Parathyroid adenoma (tissue), 2 donors: Measurements from ENCODE around the gene PLA2G5.
"Not testable (repeated sequence)": the region's sequence is repeated elsewhere in the genome, so short reads cannot be mapped to it uniquely, and the experiment has no call there.

Source experiments
- H2AFZ ChIP-seq: fragments of 300-600 bp; sonication (generic); one replicate; pipeline ENCODE4 v1.7.0; 2017; ENCODE audit warnings: antibody characterized with exemption, mild to moderate bottlenecking
- H3K27ac ChIP-seq: fragments of 300-600 bp; sonication (generic); one replicate; pipeline ENCODE4 v1.7.0; 2017
- H3K27me3 ChIP-seq: fragments of 300-600 bp; sonication (generic); one replicate; pipeline ENCODE4 v1.7.0; 2017; ENCODE audit warnings: low read length; ENCODE audit not compliant: control insufficient read depth, insufficient read depth
- H3K36me3 ChIP-seq: fragments of 300-600 bp; sonication (generic); one replicate; pipeline ENCODE4 v1.7.0; 2017; ENCODE audit warnings: low read length; ENCODE audit not compliant: control insufficient read depth, insufficient read depth
- H3K4me1 ChIP-seq: fragments of 300-600 bp; sonication (generic); one replicate; pipeline ENCODE4 v1.7.0; 2017; ENCODE audit warnings: control low read depth
- H3K4me2 ChIP-seq: fragments of 300-600 bp; sonication (generic); one replicate; pipeline ENCODE4 v1.7.0; 2017; ENCODE audit warnings: low read length
- H3K4me3 ChIP-seq: fragments of 300-600 bp; sonication (generic); one replicate; pipeline ENCODE4 v1.7.0; 2017; ENCODE audit warnings: low read depth, low read length
- H3K79me2 ChIP-seq: fragments of 300-600 bp; sonication (generic); one replicate; pipeline ENCODE4 v1.7.0; 2017; ENCODE audit warnings: control low read depth
- H3K9ac ChIP-seq: fragments of 300-600 bp; sonication (generic); one replicate; pipeline ENCODE4 v1.7.0; 2017; ENCODE audit warnings: mild to moderate bottlenecking
- H3K9me3 ChIP-seq: fragments of 300-600 bp; sonication (generic); one replicate; pipeline ENCODE4 v1.7.0; 2017; ENCODE audit warnings: low read length; ENCODE audit not compliant: control insufficient read depth
- TF ChIP-seq, protein P1 (sequence below): fragments of 300-600 bp; sonication (generic); IDR thresholded peaks from one replicate; pipeline ENCODE4 v1.7.0; 2017; ENCODE audit warnings: antibody characterized with exemption, mild to moderate bottlenecking
- donor health status: primary hyperparathyroidism.

PLA2G5 gene

DNA sequence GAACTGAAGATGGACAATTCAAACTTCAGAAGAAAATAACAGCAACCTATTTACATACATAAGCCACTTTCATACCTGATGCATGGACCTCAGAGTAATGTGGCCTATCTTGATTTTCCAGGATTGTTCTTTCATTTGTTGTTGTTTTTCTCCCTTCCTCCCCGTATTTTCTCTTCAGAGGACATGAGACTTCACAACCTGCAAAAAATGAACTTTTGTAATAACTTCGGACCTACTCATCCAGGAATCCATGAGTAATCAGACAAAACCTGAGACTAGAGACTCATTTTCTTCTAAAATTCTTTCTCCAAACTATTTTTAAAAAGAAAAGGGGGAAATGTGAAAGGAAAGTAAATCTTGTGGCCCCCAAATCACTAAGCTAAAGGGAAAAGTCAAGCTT, 17.6 kb upstream of the PLA2G5 start:
- Histone ChIP-seq H2AFZ (no peak overlapping the region), H3K4me2 (no peak overlapping the region), H3K4me1 (no peaks in the 10 kb centered on the region), H3K4me3 (no peak overlapping the region), H3K79me2 (no peaks in the 10 kb centered on the region), H3K36me3 (no peaks in the 10 kb centered on the region), H3K27me3 (no peaks in the 10 kb centered on the region), H3K9ac (no peak overlapping the region), H3K27ac (no peak overlapping the region), H3K9me3 (no peaks in the 10 kb centered on the region)
- TF ChIP-seq, protein P1, sequence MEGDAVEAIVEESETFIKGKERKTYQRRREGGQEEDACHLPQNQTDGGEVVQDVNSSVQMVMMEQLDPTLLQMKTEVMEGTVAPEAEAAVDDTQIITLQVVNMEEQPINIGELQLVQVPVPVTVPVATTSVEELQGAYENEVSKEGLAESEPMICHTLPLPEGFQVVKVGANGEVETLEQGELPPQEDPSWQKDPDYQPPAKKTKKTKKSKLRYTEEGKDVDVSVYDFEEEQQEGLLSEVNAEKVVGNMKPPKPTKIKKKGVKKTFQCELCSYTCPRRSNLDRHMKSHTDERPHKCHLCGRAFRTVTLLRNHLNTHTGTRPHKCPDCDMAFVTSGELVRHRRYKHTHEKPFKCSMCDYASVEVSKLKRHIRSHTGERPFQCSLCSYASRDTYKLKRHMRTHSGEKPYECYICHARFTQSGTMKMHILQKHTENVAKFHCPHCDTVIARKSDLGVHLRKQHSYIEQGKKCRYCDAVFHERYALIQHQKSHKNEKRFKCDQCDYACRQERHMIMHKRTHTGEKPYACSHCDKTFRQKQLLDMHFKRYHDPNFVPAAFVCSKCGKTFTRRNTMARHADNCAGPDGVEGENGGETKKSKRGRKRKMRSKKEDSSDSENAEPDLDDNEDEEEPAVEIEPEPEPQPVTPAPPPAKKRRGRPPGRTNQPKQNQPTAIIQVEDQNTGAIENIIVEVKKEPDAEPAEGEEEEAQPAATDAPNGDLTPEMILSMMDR: no peak

DNA sequence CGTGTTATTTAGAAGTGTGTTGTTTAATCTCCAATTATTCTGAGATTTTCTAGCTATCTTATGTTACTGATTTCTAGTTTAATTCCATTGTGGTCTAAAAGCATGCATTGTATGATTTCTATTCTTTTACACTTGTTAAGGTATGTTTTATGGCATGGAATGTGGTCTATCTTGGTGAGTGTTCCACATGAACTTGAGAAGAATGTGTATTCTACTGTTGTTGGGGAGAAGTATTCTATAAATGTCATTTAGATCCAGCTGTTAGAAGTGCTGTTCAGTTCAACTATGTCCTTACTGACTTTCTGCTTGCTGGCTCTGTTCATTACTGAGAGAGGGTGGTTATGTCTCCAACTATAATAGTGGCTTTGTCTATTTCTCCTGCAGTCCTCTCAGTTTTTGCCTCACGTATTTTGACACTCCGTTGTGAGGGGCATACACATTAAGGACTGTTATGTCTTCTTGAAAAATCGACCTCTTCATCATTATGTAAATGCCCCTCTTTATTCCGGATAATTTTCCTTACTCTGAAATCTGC, 12.0 kb upstream of the PLA2G5 start:
- no peak overlapping the region for H3K4me3 ChIP-seq
- no peak overlapping the region for H3K4me2 ChIP-seq
- no peaks in the 10 kb centered on the region for H3K4me1 ChIP-seq
- H3K9ac ChIP-seq: no peak overlapping the region
- H3K27me3 ChIP-seq: no peaks in the 10 kb centered on the region
- H3K9me3 ChIP-seq: no peaks in the 10 kb centered on the region
- H3K36me3 ChIP-seq: no peaks in the 10 kb centered on the region
- no peak overlapping the region for H3K27ac ChIP-seq
- H2AFZ ChIP-seq: no peak overlapping the region
- TF ChIP-seq, protein P1: no peak
- H3K79me2 ChIP-seq: no peaks in the 10 kb centered on the region

DNA sequence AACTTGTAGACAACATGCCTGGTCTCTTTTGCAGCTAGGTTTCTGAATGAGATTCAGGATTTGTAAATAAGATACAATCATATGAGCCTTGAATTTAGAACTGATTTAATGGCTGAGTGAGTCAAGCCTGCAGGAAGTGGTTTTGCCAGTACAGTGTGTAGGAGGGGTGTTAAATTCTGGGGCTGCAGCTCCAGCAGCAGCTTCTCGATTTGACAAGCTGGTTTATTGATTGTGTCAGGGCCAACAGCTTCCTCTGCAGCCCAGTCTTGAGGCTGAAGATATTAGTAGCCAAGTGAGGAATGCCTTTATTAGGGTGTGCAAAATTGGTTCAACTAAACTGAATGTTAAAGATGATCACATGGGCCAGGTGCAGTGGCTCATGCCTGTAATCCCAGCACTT, 11.5 kb upstream of the PLA2G5 start:
- no peak overlapping the region for H3K27ac ChIP-seq
- H3K79me2 ChIP-seq: no peaks in the 10 kb centered on the region

DNA sequence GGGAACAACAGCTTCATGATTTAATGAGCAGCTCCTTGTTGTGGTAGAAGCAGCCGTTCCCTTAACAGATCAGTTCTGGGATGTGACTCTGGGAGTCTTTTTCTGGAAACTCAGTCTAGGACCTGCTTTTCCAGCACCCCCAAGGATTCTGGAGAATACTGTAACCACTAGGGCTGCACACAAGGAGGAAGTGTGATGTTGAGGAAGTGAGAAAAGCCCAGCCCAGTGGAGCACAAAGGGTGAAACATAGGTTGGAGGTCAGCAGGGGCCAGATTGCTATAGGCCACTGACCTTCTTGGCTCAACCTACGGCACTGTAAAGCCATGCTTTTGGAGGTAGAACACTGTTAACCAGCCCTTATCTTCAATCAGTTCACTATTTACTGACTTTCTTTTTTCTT, 10.1 kb upstream of the PLA2G5 start:
- Histone ChIP-seq H3K36me3 (no peaks in the 10 kb centered on the region), H3K9me3 (no peaks in the 10 kb centered on the region), H2AFZ (no peak overlapping the region), H3K27ac (no peak overlapping the region), H3K9ac (no peak overlapping the region), H3K4me1 (no peaks in the 10 kb centered on the region), H3K4me3 (no peak overlapping the region), H3K79me2 (no peaks in the 10 kb centered on the region), H3K4me2 (no peak overlapping the region), H3K27me3 (no peaks in the 10 kb centered on the region)
- TF ChIP-seq, protein P1: no peak

More for the DNA sequence above, 11.5 kb upstream of the PLA2G5 start:
- Histone ChIP-seq H3K4me3 (no peak overlapping the region), H3K9ac (no peak overlapping the region), H3K9me3 (no peaks in the 10 kb centered on the region), H2AFZ (no peak overlapping the region), H3K27me3 (no peaks in the 10 kb centered on the region), H3K36me3 (no peaks in the 10 kb centered on the region), H3K4me1 (no peaks in the 10 kb centered on the region), H3K4me2 (no peak overlapping the region)
- TF ChIP-seq, protein P1: no peak

DNA sequence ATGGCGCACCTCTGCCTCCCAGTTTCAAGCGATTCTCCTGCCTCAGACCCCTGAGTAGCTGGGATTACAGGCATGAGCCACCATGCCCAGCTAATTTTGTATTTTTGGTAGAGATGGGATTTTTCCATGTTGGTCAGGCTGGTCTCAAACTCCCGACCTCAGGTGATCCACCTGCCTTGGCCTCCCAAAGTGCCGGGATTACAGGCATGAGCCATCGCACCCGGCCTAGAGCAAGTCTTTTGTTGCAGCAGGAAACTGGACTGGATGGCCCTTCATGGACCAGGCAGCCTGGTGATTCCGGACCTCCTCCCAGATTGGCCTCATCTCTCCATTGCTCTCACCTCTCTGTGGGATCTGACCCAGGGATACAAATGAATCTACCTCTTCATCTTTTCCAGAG, 9.2 kb upstream of the PLA2G5 start:
- H3K4me3 ChIP-seq, H3K4me2 ChIP-seq, H2AFZ ChIP-seq, H3K79me2 ChIP-seq, H3K4me1 ChIP-seq, H3K9ac ChIP-seq, H3K9me3 ChIP-seq, H3K27ac ChIP-seq, H3K36me3 ChIP-seq, H3K27me3 ChIP-seq: not testable (repeated sequence)
